NCI-H128 (cell line): ENCODE data around the gene ACOXL.

ENCODE experiments used
- DNase-seq: peaks from one replicate; lab custom pipeline; 2025; ENCODE audit not compliant: unreplicated experiment; lab: John Stamatoyannopoulos, UW

ACOXL gene

DNA sequence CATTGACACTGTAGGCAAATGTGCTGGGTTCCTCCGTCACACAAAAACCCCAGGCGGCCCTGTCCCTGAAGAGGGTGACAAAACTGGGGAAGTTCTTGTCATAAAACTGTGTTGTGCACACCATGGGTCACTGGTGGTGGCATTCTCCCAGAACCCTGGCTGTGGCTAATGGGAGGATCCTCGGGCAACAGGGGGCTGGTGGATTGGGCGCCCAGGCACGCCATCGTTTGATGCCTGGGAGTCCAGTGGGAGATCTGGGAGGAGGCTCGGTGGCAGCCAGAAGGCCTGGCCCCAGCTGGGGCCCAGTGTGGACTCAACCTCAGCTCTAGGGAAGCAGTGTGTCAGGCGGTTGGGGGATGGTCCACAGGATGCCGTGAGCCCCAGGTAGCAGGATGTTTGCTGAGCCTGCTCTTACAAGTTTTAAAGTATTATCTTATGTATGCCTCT is 140.7 kb downstream of the ACOXL start:
- no peak for DNase-seq

DNA sequence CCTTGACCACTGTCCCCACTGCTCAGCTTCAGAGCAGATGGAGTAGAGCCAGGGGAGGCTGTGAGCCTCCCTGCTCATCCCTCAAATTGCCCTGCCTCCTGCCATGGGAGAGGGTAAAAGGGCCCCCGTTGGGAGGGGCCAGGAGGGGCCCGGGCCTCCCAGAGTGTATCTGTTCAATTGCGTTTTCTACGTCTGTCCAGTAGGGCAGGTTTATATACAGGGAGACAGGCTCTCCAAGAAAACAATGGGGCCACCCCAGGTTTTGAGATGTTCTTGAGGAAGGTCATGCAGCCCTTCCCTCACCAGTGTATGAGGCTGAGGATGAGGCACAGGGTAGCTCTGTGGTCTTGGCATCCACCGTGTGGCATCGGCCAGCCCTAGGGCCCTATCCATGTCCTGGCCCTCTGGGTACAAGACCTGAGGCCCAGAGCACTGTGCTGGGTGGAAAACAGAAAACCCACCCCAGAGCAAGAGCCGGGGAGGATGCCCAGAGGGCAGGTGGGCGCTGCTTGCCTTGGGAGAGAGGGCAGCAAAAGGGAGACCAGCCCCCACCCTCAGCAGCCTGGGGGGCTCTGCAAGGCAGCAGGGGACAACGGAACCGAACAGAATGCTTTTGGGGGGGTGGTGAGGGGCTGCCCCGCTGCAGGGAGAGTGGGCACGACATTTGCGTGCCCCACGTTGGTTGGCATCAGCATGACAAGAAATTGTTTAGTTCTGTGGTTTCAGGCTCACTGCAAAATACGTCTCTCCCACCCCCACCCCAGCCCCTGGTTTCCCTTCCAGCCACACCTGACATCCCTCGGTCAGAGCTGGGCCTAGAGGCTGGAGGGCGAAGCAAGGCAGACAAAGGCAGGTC is 141.5 kb downstream of the ACOXL start:
- no peak for DNase-seq

DNA sequence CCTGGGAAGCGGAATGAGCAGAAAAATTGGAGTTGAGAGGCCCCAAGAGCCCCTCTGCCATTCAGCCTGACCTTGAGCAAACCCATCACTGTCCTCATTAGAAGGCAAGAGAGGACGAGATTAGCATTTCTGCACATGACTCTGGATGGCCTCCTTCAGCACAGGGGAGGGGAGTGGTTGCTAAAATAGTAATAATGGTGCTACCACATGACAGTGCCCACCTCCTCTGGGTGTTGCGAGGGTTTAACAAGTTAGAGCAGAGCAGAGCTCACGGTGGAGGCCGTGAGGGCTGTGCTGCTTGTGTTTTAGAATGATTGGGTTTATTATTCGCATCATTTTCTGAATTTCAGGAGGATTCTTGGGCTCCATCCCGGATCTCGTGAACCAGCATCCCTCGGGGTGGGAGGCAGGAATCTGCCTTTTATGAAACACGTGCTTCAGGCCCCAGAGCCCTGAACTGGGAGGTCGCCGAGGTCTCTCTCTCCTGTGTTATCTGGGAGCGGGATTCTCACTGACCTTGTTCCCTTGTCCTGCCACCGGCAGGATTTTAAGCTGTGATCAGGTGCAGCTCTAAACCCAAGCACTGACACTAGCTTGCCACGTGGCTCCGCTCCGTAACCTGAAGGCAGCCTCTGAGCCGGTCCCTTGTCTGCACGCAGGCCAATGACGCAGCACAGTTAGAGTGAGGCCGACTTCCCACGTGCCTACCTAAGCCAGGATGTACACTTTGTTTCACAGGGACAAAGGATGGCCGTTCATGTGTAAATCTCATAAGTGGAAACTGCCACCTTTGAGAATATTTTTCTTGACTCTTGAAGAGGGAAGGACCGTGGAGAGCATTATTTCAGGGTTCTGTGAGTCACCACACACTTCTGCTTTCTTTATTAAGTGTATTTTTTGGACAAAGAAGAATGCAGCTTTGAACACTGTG is 142.3 kb downstream of the ACOXL start:
- DNase-seq = no peak

GRCh38 chr2:110875384-110875725 is 143.0 kb downstream of the ACOXL start:
- no peak for DNase-seq

GRCh38 chr2:110876167-110876999 is 144.0 kb downstream of the ACOXL start:
- DNase-seq = no peak

- no peak for DNase-seq
Measured at GRCh38 chr2:110877031-110877827, 144.9 kb downstream of the ACOXL start.

GRCh38 chr2:110878150-110878549 is 145.8 kb downstream of the ACOXL start:
- no peak for DNase-seq

DNA sequence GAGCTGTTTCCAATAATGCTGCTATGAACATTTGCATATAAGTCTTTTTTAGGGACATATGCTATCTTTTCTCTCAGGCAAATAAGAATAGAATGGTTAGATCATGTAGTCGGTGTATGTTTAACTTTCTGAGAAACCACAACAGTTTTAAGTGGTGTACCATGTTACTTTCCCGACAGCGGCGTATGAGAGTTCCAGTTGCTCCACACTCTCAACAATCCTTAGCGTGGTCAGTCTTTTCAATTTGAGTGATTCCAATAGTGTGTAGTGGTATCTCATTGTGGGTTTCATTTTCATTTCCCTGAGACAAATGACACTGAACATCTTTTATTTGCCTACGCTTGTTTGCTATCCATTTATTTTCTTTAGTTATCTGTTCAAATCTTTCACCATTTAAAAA is 149.5 kb downstream of the ACOXL start:
- DNase-seq = no peak

DNA sequence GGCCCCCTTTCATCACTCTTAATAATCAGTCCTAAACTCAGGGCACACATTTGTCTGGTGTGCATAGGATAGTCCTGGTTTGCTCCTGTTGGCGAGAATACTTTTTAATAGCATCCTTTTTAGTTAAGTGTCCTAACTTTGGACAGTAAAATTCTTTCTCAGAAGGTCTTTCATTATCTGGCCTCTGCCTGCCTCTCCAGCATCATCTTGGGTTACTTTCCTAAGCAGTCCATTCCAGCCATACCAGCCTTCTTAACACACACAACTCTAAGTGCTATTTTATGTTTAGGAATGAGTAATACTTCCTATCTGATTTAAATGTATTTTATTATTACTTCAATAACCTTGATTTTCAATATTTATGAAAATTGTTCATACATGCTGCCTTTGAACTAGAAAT is 151.0 kb downstream of the ACOXL start:
- no peak for DNase-seq

- DNase-seq = no peak
Measured at GRCh38 chr2:110885256-110885655, 152.9 kb downstream of the ACOXL start.

DNA sequence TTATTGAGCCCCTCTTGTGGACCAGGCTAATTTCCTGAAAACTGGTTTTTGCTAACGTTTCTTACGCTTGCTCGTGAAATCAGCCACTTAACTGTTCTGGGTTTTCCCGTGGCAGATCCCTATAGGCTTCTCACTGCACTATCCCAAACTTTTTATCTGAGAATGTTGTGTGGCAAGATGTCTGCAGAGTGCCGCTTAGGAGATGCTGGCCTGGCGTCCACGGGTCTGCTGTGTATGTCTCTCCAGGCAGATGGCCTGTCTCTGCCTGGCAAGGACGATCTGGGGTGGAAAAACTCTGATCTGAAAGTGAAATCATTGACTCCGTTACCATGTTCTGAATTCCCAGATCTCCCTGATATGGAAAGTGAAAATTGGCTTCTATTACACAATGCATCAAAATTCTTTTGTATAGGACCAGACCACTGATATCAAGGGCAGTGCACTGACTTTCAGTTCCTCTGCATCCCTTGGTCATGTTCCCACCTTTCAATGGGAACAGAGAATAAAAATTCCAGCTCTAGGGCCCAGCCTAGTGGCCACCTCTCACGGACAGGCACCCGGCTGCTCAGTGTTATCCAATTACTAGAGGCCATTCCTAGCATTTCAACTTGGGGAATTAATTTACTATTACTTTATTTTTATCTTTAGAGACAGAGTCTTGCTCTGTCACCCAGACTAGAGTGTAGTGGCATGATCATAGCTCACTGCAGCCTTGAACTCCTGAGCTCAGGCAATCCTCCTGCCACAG is 154.6 kb downstream of the ACOXL start:
- DNase-seq = no peak

- no peak for DNase-seq
Measured at GRCh38 chr2:110888411-110888810, 156.0 kb downstream of the ACOXL start.

- DNase-seq = no peak
Measured at GRCh38 chr2:110891626-110892025, 159.3 kb downstream of the ACOXL start.

DNA sequence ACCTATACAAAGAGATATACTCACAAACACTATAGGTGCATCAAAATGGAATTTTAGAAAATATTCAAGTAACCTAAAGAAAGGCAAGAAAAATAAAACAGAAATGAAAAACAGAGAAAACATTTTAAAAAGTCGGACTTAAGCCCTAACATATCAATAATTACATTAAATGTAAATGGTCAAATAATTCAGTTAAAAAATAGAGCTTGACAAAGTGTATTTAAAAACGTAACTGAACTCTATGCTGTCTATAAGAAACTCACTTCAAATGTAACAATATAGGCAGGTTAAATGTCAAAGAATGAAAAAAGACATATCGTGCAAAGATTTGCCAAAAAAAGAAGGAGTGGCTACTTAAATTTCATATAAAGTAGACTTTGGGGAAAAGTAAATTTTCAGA is 163.9 kb downstream of the ACOXL start:
- no peak for DNase-seq

GRCh38 chr2:110897966-110898365 is 165.6 kb downstream of the ACOXL start:
- no peak for DNase-seq

- DNase-seq = no peak
Measured at GRCh38 chr2:110900191-110900590, 167.8 kb downstream of the ACOXL start.

DNA sequence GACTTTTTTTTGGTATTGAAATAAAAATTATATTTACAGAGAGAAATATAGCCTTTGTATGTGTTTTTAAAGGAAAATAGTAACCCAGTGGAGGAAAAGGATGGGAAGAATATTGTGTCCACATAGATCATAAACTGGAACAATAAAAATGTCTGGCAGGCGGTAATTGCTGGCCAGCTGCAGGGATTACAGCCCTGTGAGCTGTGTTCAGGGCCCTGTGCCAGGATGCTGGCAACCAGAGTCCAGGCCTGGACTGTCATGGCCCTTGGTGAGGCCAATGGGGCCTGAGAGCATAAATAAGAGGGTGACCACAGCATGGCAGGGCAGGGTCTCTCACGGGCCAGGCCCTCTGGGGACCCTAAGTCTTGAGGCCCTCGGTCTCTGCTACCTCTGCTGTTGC is 171.2 kb downstream of the ACOXL start:
- no peak for DNase-seq

DNA sequence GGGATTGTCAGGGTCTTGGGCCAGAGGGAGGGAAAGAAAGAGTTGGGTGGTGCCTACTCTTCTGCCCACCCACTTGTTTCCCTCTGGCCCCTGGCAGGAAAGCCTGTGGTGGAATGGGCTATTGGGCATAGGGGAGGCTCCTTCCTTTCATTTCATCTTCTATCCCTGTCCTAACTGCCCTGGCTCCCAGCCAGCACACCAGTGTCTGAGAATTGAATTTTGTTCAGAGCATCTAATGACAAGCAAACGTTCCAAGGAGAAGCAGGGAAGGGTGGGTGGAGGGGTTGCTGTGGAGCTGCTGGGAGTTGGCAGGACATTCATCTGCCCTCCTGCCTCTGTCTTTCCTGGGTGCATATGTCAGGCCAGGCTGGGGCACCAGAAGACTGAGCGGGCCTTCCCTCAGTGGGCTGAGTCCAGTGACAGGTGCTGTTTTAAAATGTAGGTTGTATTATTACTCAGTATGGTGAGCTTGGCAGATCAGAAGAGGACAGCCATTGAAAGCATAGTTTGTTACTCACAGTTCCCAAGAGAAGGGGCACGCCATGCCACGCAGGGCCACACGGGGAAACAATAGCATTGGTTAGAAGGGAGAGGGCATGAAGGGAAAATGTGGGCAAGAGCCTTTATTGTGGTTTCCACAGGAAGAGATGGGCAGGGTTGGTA is 171.9 kb downstream of the ACOXL start:
- no peak for DNase-seq

DNA sequence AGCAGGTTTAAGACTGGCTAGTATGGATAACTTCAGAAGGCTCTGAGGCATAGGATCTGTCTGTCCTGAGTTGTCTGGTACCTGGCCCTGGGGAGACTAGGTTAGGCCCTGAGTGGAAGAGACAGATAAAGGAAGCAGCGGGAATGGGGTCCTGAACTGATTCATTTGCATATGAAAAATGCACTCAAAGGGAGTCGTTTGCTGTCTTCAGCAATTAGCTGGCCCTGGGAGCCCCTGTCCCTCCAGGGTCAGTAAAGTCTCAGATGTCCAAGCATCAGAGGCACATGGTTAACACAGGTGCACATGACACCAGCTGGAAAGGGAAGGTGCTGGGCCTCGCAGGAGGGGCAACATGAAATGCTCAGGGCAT is 172.4 kb downstream of the ACOXL start:
- no peak for DNase-seq
